22Rv1 (cell line): ENCODE results near the gene PCDHGC4.

ENCODE experiments used
- CTCF ChIP-seq: fragments of 450-650 bp; IDR thresholded peaks from 2 replicates; pipeline ENCODE4 v1.5.1; 2017; ENCODE audit warnings: mild to moderate bottlenecking
- ZFX ChIP-seq: fragments of 450-650 bp; IDR thresholded peaks from 2 replicates; pipeline ENCODE4 v1.6.1; 2017; ENCODE audit warnings: antibody characterized with exemption, borderline replicate concordance

DNA sequence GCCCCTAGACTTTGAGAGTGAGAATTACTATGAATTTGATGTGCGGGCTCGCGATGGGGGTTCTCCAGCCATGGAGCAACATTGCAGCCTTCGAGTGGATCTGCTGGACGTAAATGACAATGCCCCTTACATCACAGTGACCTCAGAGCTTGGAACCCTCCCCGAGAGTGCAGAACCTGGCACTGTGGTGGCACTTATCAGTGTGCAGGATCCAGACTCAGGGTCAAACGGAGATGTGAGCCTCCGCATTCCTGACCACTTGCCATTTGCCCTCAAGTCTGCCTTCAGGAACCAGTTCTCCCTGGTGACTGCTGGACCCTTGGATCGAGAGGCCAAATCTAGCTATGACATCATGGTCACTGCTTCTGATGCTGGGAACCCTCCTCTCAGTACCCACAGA lies 1.3 kb downstream of the PCDHGC4 start:
- TF ChIP-seq CTCF, result no peak
- no peak for TF ChIP-seq ZFX
